Esophagus squamous epithelium (tissue), 5 donors: ENCODE results near the gene NANOS3. TPM values are rescaled to one million over a fixed set of nuclear protein-coding genes. Genes with fewer than 3 reads are reported as not detected.
A peak's percentile ranks its signal among the peaks of the same experiment; 100 is the strongest.

Source experiments
- DNase-seq: peaks from one replicate; lab custom pipeline; 2025; lab: John Stamatoyannopoulos, UW
- H3K27ac ChIP-seq, 4 donors: fragments of 200-600 bp; sonication (generic); one replicate each; pipeline ENCODE4 v1.5.1; 2016 to 2019; ENCODE audit warnings: mild to moderate bottlenecking in 1 of 4
- H3K27me3 ChIP-seq, 4 donors: fragments of 200-600 bp; sonication (generic); 1 replicate in 3 of 4; 2 replicates in 1 of 4; pipeline versions ENCODE4 v1.5.1 to v1.6.0; 2017 to 2021; ENCODE audit warnings: antibody characterized with exemption in 1 of 4
- H3K36me3 ChIP-seq, 3 donors: fragments of 200-600 bp; sonication (generic); one replicate each; pipeline ENCODE4 v1.5.1; 2016 to 2019
- H3K4me1 ChIP-seq, 3 donors: fragments of 200-600 bp; sonication (generic); one replicate each; pipeline ENCODE4 v1.5.1; 2017 to 2019
- H3K4me3 ChIP-seq, 4 donors: fragments of 200-600 bp; sonication (generic); 1 replicate in 3 of 4; 2 replicates in 1 of 4; pipeline ENCODE4 v1.5.1; 2016 to 2019; ENCODE audit warnings: mild to moderate bottlenecking in 2 of 4, moderate library complexity in 1 of 4
- H3K9me3 ChIP-seq, 3 donors: fragments of 200-600 bp; sonication (generic); one replicate each; pipeline ENCODE4 v1.5.1; 2016 to 2019
- CTCF ChIP-seq, 6 experiments: fragments of 450-650 bp in 4 of 6; fragments of 200-600 bp in 2 of 6; sonication (generic) in 2 of 6; IDR thresholded peaks; one replicate each; pipeline ENCODE4 v1.5.1; 2016 to 2019; ENCODE audit warnings: antibody characterized with exemption in 6 of 6, mild to moderate bottlenecking in 4 of 6, moderate library complexity in 4 of 6
- POLR2A ChIP-seq, 4 donors: fragments of 450-650 bp; IDR thresholded peaks; one replicate each; pipeline ENCODE4 v1.6.1; 2017; ENCODE audit warnings: antibody characterized with exemption in 4 of 4, mild to moderate bottlenecking in 4 of 4, moderate library complexity in 3 of 4
- WGBS, 2 donors: methylation state at CpG; one replicate each; pipeline ENCODE4 v1.1.5; 2018; 5-methylcytosine and 5-hydroxymethylcytosine counted together
- intact Hi-C: fragments of 100-400 bp; cut with DNase I; formaldehyde crosslinking; loops from one replicate; pipeline ENCODE4 v1.15.0; 2022
- total RNA-seq, 4 donors: library from RNA; depleted of rRNA; stranded (reverse); fragments of >200 nt; gene quantifications; one replicate each; pipeline ENCODE4 v1.1.0, GENCODE V29; 2016
- donor health status: DM: yes; HTN: yes; CAD: no.

NANOS3 gene
- total RNA-seq, 4 donors from 2014 or later, result not detected

GRCh38 chr19:13838435-13839129, 38.4 kb upstream of the NANOS3 start:
- H3K27ac ChIP-seq, result peak overlapping the region; percentile 98 to 100 (median 100)
- TF ChIP-seq POLR2A (IDR thresholded peaks at IDR 0.05) (no peak), CTCF (IDR thresholded peaks at IDR 0.05) (no peak)
- DNase-seq, result no peak
- H3K9me3 ChIP-seq, result no peaks in the 10 kb centered on the region
- H3K4me3 ChIP-seq, result peak overlapping the region; percentile 74 to 99 (median 89)
- H3K36me3 ChIP-seq, result peaks cover 12 to 42% (median 16%) of the 10 kb centered on the region in 3 donors
- H3K27me3 ChIP-seq, result no peaks in the 10 kb centered on the region
- H3K4me1 ChIP-seq, result peaks cover 65 to 90% (median 68%) of the 10 kb centered on the region in 3 donors
- intact Hi-C loops, result loop anchor here (5.0 kb wide), 1 partner anchor 41 kb away; the partner anchor contains the start of gene ZSWIM4
- 26 to 37% methylated on average over 9 to 15 of the region's 18 CpGs for WGBS, 2 donors

GRCh38 chr19:13839130-13839937, 37.6 kb upstream of the NANOS3 start:
- intact Hi-C loops, result loop anchor here (5.0 kb wide), 1 partner anchor 42 kb away; the partner anchor contains the start of gene ZSWIM4
- H3K27ac ChIP-seq, result peak overlapping the region; percentile 98 to 100 (median 100)
- 0% methylated on average over 2 to 3 of the region's 36 CpGs for WGBS, 2 donors
- no peak for DNase-seq
- peaks cover 11 to 37% (median 12%) of the 10 kb centered on the region in 3 donors for H3K36me3 ChIP-seq
- TF ChIP-seq CTCF (IDR thresholded peaks at IDR 0.05) (peak in 2 of 6 experiments; percentile 2 to 22), POLR2A (IDR thresholded peaks at IDR 0.05) (peak in 2 of 4 donors; percentile 59 to 77)
- no peaks in the 10 kb centered on the region for H3K27me3 ChIP-seq
- H3K4me3 ChIP-seq, result peak overlapping the region; percentile 74 to 99 (median 89)
- no peaks in the 10 kb centered on the region for H3K9me3 ChIP-seq
- peaks cover 66 to 90% (median 67%) of the 10 kb centered on the region in 3 donors for H3K4me1 ChIP-seq

GRCh38 chr19:13839938-13840304, 37.0 kb upstream of the NANOS3 start:
- Histone ChIP-seq H3K27me3 (no peaks in the 10 kb centered on the region), H3K4me3 (peak overlapping the region; percentile 74 to 99 (median 89)), H3K36me3 (peaks cover 7 to 31% (median 11%) of the 10 kb centered on the region in 3 donors), H3K4me1 (peaks cover 61 to 90% (median 66%) of the 10 kb centered on the region in 3 donors), H3K9me3 (no peaks in the 10 kb centered on the region), H3K27ac (peak overlapping the region; percentile 98 to 100 (median 100))
- no peak for DNase-seq
- intact Hi-C loops, result loop anchor here (5.0 kb wide), 1 partner anchor 43 kb away; the partner anchor contains the start of gene ZSWIM4
- WGBS, 2 donors, result 0% methylated on average over 3 to 5 of the region's 6 CpGs
- TF ChIP-seq CTCF (IDR thresholded peaks at IDR 0.05), result no peak
- TF ChIP-seq POLR2A (IDR thresholded peaks at IDR 0.05), result no peak

- peaks cover 60 to 89% (median 64%) of the 10 kb centered on the region in 3 donors for H3K4me1 ChIP-seq
- TF ChIP-seq POLR2A (IDR thresholded peaks at IDR 0.05), result peak in 2 of 4 donors; percentile 35 to 38
- peak in 1 of 6 experiments; percentile 7 for TF ChIP-seq CTCF (IDR thresholded peaks at IDR 0.05)
- peak overlapping the region; percentile 74 to 99 (median 89) for H3K4me3 ChIP-seq
- DNase-seq, result no peak
- H3K9me3 ChIP-seq, result no peaks in the 10 kb centered on the region
- intact Hi-C loops, result no loop called here
- H3K36me3 ChIP-seq, result peaks cover 2 to 25% (median 11%) of the 10 kb centered on the region in 3 donors
- 0 to 3% methylated on average over 4 to 7 of the region's 23 CpGs for WGBS, 2 donors
- no peaks in the 10 kb centered on the region for H3K27me3 ChIP-seq
- H3K27ac ChIP-seq, result peak overlapping the region; percentile 98 to 100 (median 100)
Observed at GRCh38 chr19:13840305-13841085, 36.4 kb upstream of the NANOS3 start.
